Coronary artery (tissue), 2 donors: ENCODE data around the gene LLGL2.

Source experiments
- DNase-seq: peaks from one replicate; pipeline ENCODE4 v3.0.0-alpha.2; 2017; ENCODE audit warnings: low spot score
- H3K27ac ChIP-seq, 2 donors: fragments of 200-600 bp; sonication (generic); one replicate each; pipeline ENCODE4 v1.5.1; 2016 to 2019
- H3K4me3 ChIP-seq: fragments of 200-600 bp; sonication (generic); 2 replicates; pipeline ENCODE4 v1.5.1; 2016; ENCODE audit warnings: mild to moderate bottlenecking, moderate library complexity
- TF ChIP-seq, protein P1 (sequence below): fragments of 200-600 bp; sonication (generic); IDR thresholded peaks from one replicate; pipeline ENCODE4 v1.5.1; 2019; ENCODE audit warnings: antibody characterized with exemption

Gene LLGL2

GRCh38 chr17:75612906-75613626 is 87.6 kb downstream of the LLGL2 start:
- TF ChIP-seq, protein P1, sequence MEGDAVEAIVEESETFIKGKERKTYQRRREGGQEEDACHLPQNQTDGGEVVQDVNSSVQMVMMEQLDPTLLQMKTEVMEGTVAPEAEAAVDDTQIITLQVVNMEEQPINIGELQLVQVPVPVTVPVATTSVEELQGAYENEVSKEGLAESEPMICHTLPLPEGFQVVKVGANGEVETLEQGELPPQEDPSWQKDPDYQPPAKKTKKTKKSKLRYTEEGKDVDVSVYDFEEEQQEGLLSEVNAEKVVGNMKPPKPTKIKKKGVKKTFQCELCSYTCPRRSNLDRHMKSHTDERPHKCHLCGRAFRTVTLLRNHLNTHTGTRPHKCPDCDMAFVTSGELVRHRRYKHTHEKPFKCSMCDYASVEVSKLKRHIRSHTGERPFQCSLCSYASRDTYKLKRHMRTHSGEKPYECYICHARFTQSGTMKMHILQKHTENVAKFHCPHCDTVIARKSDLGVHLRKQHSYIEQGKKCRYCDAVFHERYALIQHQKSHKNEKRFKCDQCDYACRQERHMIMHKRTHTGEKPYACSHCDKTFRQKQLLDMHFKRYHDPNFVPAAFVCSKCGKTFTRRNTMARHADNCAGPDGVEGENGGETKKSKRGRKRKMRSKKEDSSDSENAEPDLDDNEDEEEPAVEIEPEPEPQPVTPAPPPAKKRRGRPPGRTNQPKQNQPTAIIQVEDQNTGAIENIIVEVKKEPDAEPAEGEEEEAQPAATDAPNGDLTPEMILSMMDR = no peak
- no peak overlapping the region for H3K27ac ChIP-seq

GRCh38 chr17:75614006-75614405 is 88.5 kb downstream of the LLGL2 start:
- H3K4me3 ChIP-seq = no peak overlapping the region
- no peak for DNase-seq
- no peak overlapping the region for H3K27ac ChIP-seq
- TF ChIP-seq, protein P1 = no peak

More at GRCh38 chr17:75612906-75613626, 87.6 kb downstream of the LLGL2 start:
- no peak for DNase-seq
- H3K4me3 ChIP-seq = no peak overlapping the region

- no peak overlapping the region for H3K4me3 ChIP-seq
- DNase-seq = no peak
- TF ChIP-seq, protein P1 = no peak
- H3K27ac ChIP-seq = no peak overlapping the region
These were observed 89.2 kb downstream of the LLGL2 start for GRCh38 chr17:75614556-75615270.

- no peak overlapping the region for H3K4me3 ChIP-seq
- DNase-seq = no peak
- TF ChIP-seq, protein P1 = no peak
- no peak overlapping the region for H3K27ac ChIP-seq
These were observed 89.8 kb downstream of the LLGL2 start for GRCh38 chr17:75615301-75615700.

GRCh38 chr17:75616521-75617122 is 91.1 kb downstream of the LLGL2 start:
- no peak overlapping the region for H3K27ac ChIP-seq
- DNase-seq = no peak
- H3K4me3 ChIP-seq = no peak overlapping the region
- TF ChIP-seq, protein P1 = no peak

DNA sequence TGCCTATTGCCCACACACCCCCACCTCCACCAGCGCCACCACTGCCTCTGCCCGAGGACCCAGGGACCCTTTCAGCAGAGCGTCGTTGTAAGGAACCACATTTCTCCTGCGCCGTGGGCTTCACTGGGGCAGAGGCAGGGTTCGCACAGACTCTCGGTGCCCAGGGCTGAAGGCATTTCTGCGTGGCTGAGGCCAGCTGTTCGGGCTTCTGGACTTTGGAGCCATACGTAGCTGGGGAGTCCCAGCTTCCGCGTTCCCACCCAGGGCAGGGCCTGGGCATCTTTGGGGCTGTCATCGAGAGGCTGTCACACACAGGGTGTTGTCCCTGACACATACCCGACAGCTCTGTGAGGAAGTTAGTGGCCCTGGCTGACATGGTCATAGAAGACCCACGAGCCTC is 91.7 kb downstream of the LLGL2 start:
- Histone ChIP-seq H3K4me3 (no peak overlapping the region), H3K27ac (no peak overlapping the region)
- DNase-seq = no peak
- TF ChIP-seq, protein P1 = no peak
